SH-SY5Y (cell line): Measurements from ENCODE around the gene ADGB.

Source experiments
- GATA2 ChIP-seq: IDR thresholded peaks from 2 replicates; pipeline ENCODE4 v1.6.1; 2011; ENCODE audit warnings: mild to moderate bottlenecking, low read depth, low read length
- GATA3 ChIP-seq: IDR thresholded peaks from 2 replicates; pipeline ENCODE4 v1.6.1; 2011; ENCODE audit warnings: low read depth, mild to moderate bottlenecking, low read length, moderate library complexity

GRCh38 chr6:146635165-146635564, 36.4 kb downstream of the ADGB start:
- no peak for TF ChIP-seq GATA2
- no peak for TF ChIP-seq GATA3
